Fibroblast of lung (primary cell): Measurements from ENCODE around the gene SMIM36. TPM values are rescaled to one million over a fixed set of nuclear protein-coding genes. Genes with fewer than 3 reads are reported as not detected.
"Not testable (repeated sequence)": the region's sequence is repeated elsewhere in the genome, so short reads cannot be mapped to it uniquely, and the experiment has no call there.

Experiments
- DNase-seq, 2 donors: peaks; one replicate each; pipeline versions ENCODE4 v3.0.0 to v3.0.0-alpha.2; 2010; ENCODE audit warnings: low read depth in 2 of 2
- H2AFZ ChIP-seq: 2 replicates; pipeline ENCODE4 v1.5.1; 2012; ENCODE audit warnings: low read length, control low read depth, inconsistent platforms
- H3K27ac ChIP-seq: 2 replicates; pipeline ENCODE4 v1.5.1; 2011; ENCODE audit warnings: low read length, control low read depth; ENCODE audit not compliant: insufficient read depth
- H3K27me3 ChIP-seq: 2 replicates; pipeline ENCODE4 v1.5.1; 2011; ENCODE audit warnings: mild to moderate bottlenecking, low read length; ENCODE audit not compliant: control insufficient read depth, insufficient read depth
- H3K36me3 ChIP-seq: 2 replicates; pipeline ENCODE4 v1.5.1; 2011; ENCODE audit warnings: low read length; ENCODE audit not compliant: control insufficient read depth, insufficient read depth
- H3K4me1 ChIP-seq: 2 replicates; pipeline ENCODE4 v1.5.1; 2011; ENCODE audit warnings: low read length; ENCODE audit not compliant: control insufficient read depth, insufficient read depth; ENCODE audit errors: extremely low read depth
- H3K4me2 ChIP-seq: 2 replicates; pipeline ENCODE4 v1.5.1; 2011; ENCODE audit warnings: low read length, control low read depth; ENCODE audit not compliant: insufficient read depth; ENCODE audit errors: extremely low read depth
- H3K4me3 ChIP-seq, 4 experiments: fragments of 200-600 bp in 1 of 4; sonication (generic) in 1 of 4; replicated peaks in 1 of 4; 2 replicates each; pipeline ENCODE4 v1.5.1; 2011 to 2016; ENCODE audit warnings: low read length in 4 of 4, low read depth in 3 of 4, mild to moderate bottlenecking in 3 of 4, control low read depth in 2 of 4, inconsistent platforms in 1 of 4, mixed read lengths in 1 of 4; ENCODE audit not compliant: insufficient read depth in 1 of 4; ENCODE audit errors: control extremely low read depth in 1 of 4
- H3K79me2 ChIP-seq: 2 replicates; pipeline ENCODE4 v1.5.1; 2012; ENCODE audit warnings: mild to moderate bottlenecking, low read length, inconsistent platforms; ENCODE audit not compliant: control insufficient read depth, insufficient read depth
- H3K9ac ChIP-seq: 2 replicates; pipeline ENCODE4 v1.5.1; 2011; ENCODE audit warnings: mild to moderate bottlenecking, low read length, control low read depth; ENCODE audit not compliant: insufficient read depth
- H3K9me3 ChIP-seq: 2 replicates; pipeline ENCODE4 v1.5.1; 2012; ENCODE audit warnings: low read depth, low read length; ENCODE audit not compliant: control insufficient read depth, insufficient read depth
- H4K20me1 ChIP-seq: 2 replicates; pipeline ENCODE4 v1.5.1; 2011; ENCODE audit warnings: low read length; ENCODE audit not compliant: control insufficient read depth, insufficient read depth; ENCODE audit errors: extremely low read depth
- EZH2 ChIP-seq: IDR thresholded peaks from 2 replicates; pipeline ENCODE4 v1.5.1; 2012; ENCODE audit warnings: low read length, control low read depth, mild to moderate bottlenecking; ENCODE audit errors: missing control alignments
- polyA plus RNA-seq, 2 donors: library from polyadenylated mRNA; depleted of rRNA in 1 of 2; stranded (reverse) in 1 of 2; unstranded in 1 of 2; fragments of >200 nt; gene quantifications; 2 replicates each; pipeline ENCODE4 v1.2.1, GENCODE V29; 2011 to 2012; ENCODE audit warnings: missing spikeins in 1 of 2
- total RNA-seq: library from RNA; depleted of rRNA; stranded (reverse); fragments of >200 nt; gene quantifications from 2 replicates; pipeline ENCODE4 v1.2.1, GENCODE V29; 2014
- TF ChIP-seq, protein P1 (sequence below), 2 donors: IDR thresholded peaks in 1 of 2; conservative IDR thresholded peaks in 1 of 2; 1 replicate in 1 of 2; 2 replicates in 1 of 2; pipeline ENCODE4 v1.5.1; 2011 to 2012; ENCODE audit warnings: low read length in 2 of 2, control low read depth in 1 of 2, inconsistent platforms in 1 of 2, low read depth in 1 of 2, mild to moderate bottlenecking in 1 of 2

SMIM36 gene
- total and polyA plus RNA-seq, 2 donors (not counting 1 experiment from before 2014, with no cell fraction given), result not detected

DNA sequence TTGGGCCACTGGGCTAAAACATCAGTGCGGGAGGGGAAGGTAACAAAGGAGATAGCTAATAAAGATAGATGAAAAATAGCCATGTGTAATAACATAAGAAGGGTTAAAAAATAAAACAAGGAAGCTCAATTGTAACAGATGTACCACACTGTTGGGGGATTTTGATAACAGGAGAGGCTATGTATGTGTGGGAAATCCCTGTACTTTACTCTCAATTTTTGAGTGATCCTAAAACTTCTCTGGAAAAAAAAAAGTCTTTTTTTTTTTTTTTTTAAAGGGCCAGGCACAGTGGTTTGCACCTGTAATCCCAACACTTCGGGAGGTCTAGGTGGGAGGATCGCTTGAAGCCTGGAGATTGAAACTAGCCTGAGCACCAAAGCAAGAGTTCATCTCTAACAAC, 87.7 kb downstream of the SMIM36 start:
- DNase-seq, result no peak
- H4K20me1 ChIP-seq, result no peaks in the 10 kb centered on the region
- H3K9me3 ChIP-seq, result no peaks in the 10 kb centered on the region
- H3K4me2 ChIP-seq, result no peak overlapping the region
- H3K36me3 ChIP-seq, result no peaks in the 10 kb centered on the region
- no peak overlapping the region for H3K9ac ChIP-seq
- H3K27me3 ChIP-seq, result no peaks in the 10 kb centered on the region
- no peak overlapping the region for H3K27ac ChIP-seq
- TF ChIP-seq, protein P1, sequence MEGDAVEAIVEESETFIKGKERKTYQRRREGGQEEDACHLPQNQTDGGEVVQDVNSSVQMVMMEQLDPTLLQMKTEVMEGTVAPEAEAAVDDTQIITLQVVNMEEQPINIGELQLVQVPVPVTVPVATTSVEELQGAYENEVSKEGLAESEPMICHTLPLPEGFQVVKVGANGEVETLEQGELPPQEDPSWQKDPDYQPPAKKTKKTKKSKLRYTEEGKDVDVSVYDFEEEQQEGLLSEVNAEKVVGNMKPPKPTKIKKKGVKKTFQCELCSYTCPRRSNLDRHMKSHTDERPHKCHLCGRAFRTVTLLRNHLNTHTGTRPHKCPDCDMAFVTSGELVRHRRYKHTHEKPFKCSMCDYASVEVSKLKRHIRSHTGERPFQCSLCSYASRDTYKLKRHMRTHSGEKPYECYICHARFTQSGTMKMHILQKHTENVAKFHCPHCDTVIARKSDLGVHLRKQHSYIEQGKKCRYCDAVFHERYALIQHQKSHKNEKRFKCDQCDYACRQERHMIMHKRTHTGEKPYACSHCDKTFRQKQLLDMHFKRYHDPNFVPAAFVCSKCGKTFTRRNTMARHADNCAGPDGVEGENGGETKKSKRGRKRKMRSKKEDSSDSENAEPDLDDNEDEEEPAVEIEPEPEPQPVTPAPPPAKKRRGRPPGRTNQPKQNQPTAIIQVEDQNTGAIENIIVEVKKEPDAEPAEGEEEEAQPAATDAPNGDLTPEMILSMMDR (conservative IDR thresholded peaks at IDR 0.05 in 1 of 2, IDR thresholded peaks at IDR 0.05 in 1 of 2; ENCODE audit: low read depth in 1 of 2, low read length in 2 of 2), result no peak
- TF ChIP-seq EZH2, result no peak
- peaks cover 9% of the 10 kb centered on the region for H3K79me2 ChIP-seq
- H3K4me1 ChIP-seq, result peaks cover 4% of the 10 kb centered on the region
- no peak overlapping the region for H2AFZ ChIP-seq
- no peak overlapping the region for H3K4me3 ChIP-seq

DNA sequence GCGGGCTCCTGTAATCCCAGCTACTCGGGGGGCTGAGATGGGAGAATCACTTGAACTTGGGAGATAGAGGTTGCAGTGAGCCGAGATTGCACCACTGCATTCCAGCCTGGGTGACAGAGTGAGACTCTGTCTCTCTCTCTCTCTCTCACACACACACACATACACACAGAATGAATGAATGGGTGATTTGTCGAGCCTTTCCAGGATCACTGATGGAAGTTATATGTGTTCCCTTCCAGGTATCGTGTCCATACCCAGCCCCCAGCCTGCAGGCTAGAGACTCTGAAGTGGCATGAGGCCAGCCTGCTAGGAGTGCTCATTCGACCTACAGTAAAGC, 88.5 kb downstream of the SMIM36 start:
- not testable (repeated sequence) for H3K79me2 ChIP-seq, H3K9ac ChIP-seq, H3K4me3 ChIP-seq, DNase-seq, H4K20me1 ChIP-seq, H3K4me1 ChIP-seq, H3K9me3 ChIP-seq, H2AFZ ChIP-seq, H3K4me2 ChIP-seq, H3K36me3 ChIP-seq, H3K27ac ChIP-seq, H3K27me3 ChIP-seq

DNA sequence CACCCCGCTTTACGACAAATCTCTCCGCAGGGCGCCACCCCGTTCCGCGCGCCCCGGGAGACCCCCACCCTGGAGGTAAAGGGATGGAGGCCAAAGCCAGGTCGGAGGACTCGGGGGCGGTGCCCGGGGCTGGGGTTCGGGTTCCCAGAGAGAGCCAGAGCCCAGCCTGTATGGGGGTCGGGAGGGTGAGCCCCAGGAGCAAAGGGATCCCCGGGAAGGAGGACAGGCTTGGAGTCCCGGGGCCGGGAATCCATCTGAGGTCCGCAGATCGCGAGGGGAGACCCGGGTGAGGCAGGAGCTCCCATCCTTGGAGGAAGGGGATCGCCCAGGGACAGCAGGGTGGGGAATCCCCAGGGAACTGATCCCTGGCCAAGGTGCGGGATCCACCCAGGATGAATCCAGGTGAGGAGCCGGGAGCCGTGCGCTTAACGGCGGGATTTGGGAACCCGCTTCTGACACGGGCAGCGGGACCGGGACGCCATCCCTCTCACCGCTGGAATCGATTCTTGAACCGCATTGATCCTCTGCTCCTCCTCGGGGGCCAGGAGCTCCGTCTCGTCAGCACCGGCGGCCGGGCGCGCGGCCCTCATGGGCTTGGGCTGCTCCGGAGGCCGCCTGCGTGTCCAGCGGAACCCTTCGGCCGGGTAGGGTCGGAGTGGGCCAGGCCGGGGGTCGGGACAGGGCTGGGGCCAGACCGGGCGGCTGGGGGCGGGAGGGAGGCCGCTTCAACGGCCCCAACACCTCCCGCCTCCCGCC, 89.9 kb downstream of the SMIM36 start, which contains the start of gene MMD:
TSS of gene MMD (minus strand) at position 657 of the 756 bp plus-strand sequence. CDS start at position 517, 140 bp downstream.
- Histone ChIP-seq H3K79me2 (peaks cover 9% of the 10 kb centered on the region), H3K4me3 (peak within 1 kb of the TSS; percentile 92 to 96 (median 94)), H3K4me1 (peaks cover 4% of the 10 kb centered on the region), H2AFZ (peak within 1 kb of the TSS; percentile 83), H3K27me3 (no peaks in the 10 kb centered on the region), H4K20me1 (no peaks in the 10 kb centered on the region), H3K4me2 (peak within 1 kb of the TSS; percentile 84), H3K36me3 (no peaks in the 10 kb centered on the region), H3K27ac (peak within 1 kb of the TSS; percentile 71), H3K9ac (peak within 1 kb of the TSS; percentile 59), H3K9me3 (no peaks in the 10 kb centered on the region)
- no peak for DNase-seq
- no peak for TF ChIP-seq EZH2
- TF ChIP-seq, protein P1 (conservative IDR thresholded peaks at IDR 0.05 in 1 of 2, IDR thresholded peaks at IDR 0.05 in 1 of 2; ENCODE audit: low read depth in 1 of 2, low read length in 2 of 2), result no peak
